GM06990 (cell line): ENCODE results near the gene FAM156A.
"Not testable (repeated sequence)": the region's sequence is repeated elsewhere in the genome, so short reads cannot be mapped to it uniquely, and the experiment has no call there.

Source experiments
- DNase-seq: peaks from one replicate; pipeline ENCODE4 v3.0.0-alpha.2; 2011; ENCODE audit not compliant: insufficient read length; ENCODE audit errors: extremely low read depth
- H3K27me3 ChIP-seq: replicated peaks from 2 replicates; pipeline ENCODE4 v1.6.0; 2011; ENCODE audit warnings: low read length; ENCODE audit not compliant: control insufficient read depth, insufficient read depth
- H3K36me3 ChIP-seq: 2 replicates; pipeline ENCODE4 v1.5.1; 2011; ENCODE audit warnings: low read length; ENCODE audit not compliant: control insufficient read depth, insufficient read depth
- H3K4me3 ChIP-seq: replicated peaks from 2 replicates; pipeline ENCODE4 v1.5.1; 2011; ENCODE audit warnings: low read depth, mild to moderate bottlenecking, control low read depth, low read length

The FAM156A gene

GRCh38 chrX:52907137-52907536, 51.2 kb downstream of the FAM156A start:
- not testable (repeated sequence) for H3K4me3 ChIP-seq, H3K27me3 ChIP-seq, H3K36me3 ChIP-seq, DNase-seq

GRCh38 chrX:52906072-52906471, 52.2 kb downstream of the FAM156A start:
- H3K4me3 ChIP-seq, DNase-seq, H3K27me3 ChIP-seq, H3K36me3 ChIP-seq: not testable (repeated sequence)

GRCh38 chrX:52905531-52905930, 52.8 kb downstream of the FAM156A start:
- H3K27me3 ChIP-seq, H3K4me3 ChIP-seq, H3K36me3 ChIP-seq, DNase-seq: not testable (repeated sequence)
